BE2C (cell line): ENCODE measurements around the gene CFAP119.

ENCODE experiments used
- DNase-seq: peaks from one replicate; pipeline ENCODE4 v3.0.0-alpha.2; 2020
- H3K27me3 ChIP-seq: fragments of 250-450 bp; sonication (Bioruptor Pico); 2 replicates; pipeline ENCODE4 v1.5.1; 2020; ENCODE audit warnings: mild to moderate bottlenecking
- H3K36me3 ChIP-seq: fragments of 250-450 bp; sonication (Bioruptor Pico); 2 replicates; pipeline ENCODE4 v1.5.1; 2020; ENCODE audit warnings: mild to moderate bottlenecking
- H3K4me1 ChIP-seq: fragments of 250-450 bp; sonication (Bioruptor Pico); 2 replicates; pipeline ENCODE4 v1.5.1; 2020
- H3K4me3 ChIP-seq: 2 replicates; pipeline ENCODE4 v1.5.1; 2011; ENCODE audit warnings: low read depth, low read length
- H3K9me3 ChIP-seq: fragments of 250-450 bp; sonication (Bioruptor Pico); 2 replicates; pipeline ENCODE4 v1.5.1; 2020
- TF ChIP-seq, protein P1 (sequence below): IDR thresholded peaks from 2 replicates; pipeline ENCODE4 v1.5.1; 2012; ENCODE audit warnings: mild to moderate bottlenecking, low read depth, low read length

CFAP119 gene

DNA sequence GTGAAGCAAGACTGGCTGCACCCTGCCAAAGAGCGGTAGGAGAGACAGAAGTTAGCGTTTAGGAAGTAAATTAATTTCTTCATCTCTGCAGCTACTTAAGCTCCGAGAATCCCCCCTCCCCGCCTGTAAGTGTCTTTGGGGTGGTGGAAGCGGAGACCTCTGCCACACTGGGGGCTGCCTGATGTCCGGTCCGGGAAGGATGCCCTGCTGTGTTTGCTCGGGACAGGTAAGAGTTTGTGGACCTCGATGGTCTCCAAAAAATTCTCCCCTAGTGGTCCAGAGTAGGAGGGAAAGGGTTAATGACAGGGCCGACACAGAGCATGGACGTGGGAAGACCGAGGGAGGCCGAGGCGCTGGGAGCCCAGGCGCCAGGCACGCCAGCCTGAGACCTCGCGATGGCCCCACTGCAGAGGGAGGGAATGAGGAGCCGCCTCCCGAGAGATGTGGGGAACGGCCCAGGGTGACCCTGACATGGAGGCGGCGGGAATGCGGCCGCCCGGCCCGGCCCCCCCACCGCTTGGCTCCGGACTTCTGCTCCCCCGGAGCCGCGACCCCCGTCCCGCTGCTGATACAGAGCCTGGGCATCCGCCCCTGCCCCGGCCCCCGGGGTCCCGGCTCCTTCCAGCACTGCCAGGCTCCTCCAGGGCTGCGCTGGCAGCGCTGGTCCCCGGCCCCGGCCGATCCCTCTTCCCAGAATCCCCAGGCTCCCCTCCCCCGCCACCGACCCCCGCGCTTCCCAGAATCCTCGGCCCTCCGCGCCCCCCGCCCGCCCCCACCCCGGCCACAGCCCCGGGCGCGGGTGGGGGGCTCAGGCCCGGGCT, 24.5 kb upstream of the CFAP119 start:
- Histone ChIP-seq H3K4me3 (peak overlapping the region; percentile 97), H3K9me3 (no peaks in the 10 kb centered on the region), H3K4me1 (no peaks in the 10 kb centered on the region), H3K27me3 (no peaks in the 10 kb centered on the region), H3K36me3 (peaks cover 22% of the 10 kb centered on the region)
- DNase-seq, result peak; percentile 55
- TF ChIP-seq, protein P1, sequence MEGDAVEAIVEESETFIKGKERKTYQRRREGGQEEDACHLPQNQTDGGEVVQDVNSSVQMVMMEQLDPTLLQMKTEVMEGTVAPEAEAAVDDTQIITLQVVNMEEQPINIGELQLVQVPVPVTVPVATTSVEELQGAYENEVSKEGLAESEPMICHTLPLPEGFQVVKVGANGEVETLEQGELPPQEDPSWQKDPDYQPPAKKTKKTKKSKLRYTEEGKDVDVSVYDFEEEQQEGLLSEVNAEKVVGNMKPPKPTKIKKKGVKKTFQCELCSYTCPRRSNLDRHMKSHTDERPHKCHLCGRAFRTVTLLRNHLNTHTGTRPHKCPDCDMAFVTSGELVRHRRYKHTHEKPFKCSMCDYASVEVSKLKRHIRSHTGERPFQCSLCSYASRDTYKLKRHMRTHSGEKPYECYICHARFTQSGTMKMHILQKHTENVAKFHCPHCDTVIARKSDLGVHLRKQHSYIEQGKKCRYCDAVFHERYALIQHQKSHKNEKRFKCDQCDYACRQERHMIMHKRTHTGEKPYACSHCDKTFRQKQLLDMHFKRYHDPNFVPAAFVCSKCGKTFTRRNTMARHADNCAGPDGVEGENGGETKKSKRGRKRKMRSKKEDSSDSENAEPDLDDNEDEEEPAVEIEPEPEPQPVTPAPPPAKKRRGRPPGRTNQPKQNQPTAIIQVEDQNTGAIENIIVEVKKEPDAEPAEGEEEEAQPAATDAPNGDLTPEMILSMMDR, result no peak

DNA sequence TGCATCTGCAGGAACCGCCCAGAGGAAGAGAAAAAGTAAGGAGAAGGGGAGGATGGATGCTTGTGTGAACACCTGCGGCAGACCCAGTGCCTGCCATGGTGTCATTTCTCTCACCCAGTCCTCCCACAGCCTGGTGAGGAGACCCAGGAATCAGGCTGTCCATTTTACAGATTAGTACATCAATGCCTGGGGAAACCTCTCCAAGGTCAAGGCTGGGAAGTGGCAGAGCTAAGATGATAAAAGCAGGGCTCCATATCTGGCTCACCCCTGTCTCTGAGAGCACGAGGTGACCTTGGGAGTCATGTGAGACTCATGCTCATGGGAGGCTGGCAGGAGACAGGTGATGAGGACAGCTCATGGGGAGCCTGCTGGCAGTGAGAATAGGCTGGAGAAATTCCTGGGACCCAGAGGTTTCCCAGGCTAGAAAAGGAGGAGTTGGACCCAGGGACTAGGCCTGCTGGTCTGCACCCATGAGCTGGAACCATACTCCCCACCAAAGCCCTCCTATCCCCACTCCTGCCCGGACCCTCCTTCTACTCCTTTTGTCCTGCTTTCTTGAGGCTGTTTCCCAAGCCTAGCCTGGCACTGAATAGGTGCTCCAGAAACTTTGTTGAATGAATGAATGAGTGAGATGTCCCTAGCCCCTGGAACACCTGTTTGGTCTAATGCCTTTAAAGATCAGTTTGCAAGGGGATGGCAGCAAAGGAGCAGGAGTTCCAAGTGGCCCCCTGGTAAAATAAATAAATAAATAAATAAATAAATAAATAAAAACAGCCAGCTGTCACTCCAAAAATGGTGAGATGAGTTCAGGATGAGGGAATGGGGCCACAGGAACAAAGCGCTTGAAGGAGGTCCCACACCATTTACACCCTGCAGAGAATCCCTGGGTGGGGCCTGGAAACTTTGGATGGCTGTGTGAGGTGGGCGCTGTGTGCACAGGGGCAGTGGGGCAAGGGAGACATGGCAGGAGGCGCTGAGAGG, 23.6 kb upstream of the CFAP119 start:
- Histone ChIP-seq H3K4me3 (peak overlapping the region; percentile 97), H3K36me3 (peaks cover 24% of the 10 kb centered on the region), H3K9me3 (no peaks in the 10 kb centered on the region), H3K27me3 (no peaks in the 10 kb centered on the region), H3K4me1 (no peaks in the 10 kb centered on the region)
- TF ChIP-seq, protein P1, result no peak
- no peak for DNase-seq

DNA sequence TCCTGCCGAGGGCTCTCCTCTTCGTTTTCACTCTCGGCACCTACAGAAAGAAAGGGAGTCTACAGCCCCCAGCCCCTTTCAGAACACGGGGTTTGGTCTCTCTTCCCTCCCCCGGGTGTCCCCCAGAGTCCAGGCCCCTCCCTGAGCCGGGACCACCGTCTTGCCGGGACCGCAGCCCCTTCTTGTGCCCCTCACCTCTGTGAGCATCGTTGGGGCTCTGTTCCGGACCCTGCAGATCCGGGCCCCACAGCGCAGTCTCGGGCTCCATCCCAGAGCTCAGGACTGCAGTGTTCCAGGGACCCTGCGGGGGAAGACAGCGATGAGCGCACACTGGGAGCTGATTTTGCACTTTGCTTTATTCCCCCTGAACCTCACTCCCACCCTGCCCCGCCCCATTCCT, 22.4 kb upstream of the CFAP119 start:
- peaks cover 24% of the 10 kb centered on the region for H3K36me3 ChIP-seq
- TF ChIP-seq, protein P1, result no peak
- H3K9me3 ChIP-seq, result no peaks in the 10 kb centered on the region
- no peaks in the 10 kb centered on the region for H3K27me3 ChIP-seq
- no peak for DNase-seq
- no peaks in the 10 kb centered on the region for H3K4me1 ChIP-seq
- no peak overlapping the region for H3K4me3 ChIP-seq

GRCh38 chr16:30783280-30784109, 21.6 kb upstream of the CFAP119 start:
- no peaks in the 10 kb centered on the region for H3K9me3 ChIP-seq
- H3K4me1 ChIP-seq, result no peaks in the 10 kb centered on the region
- H3K27me3 ChIP-seq, result no peaks in the 10 kb centered on the region
- no peak for DNase-seq
- TF ChIP-seq, protein P1, result no peak
- H3K36me3 ChIP-seq, result peaks cover 24% of the 10 kb centered on the region
- no peak overlapping the region for H3K4me3 ChIP-seq

- Histone ChIP-seq H3K27me3 (no peaks in the 10 kb centered on the region), H3K9me3 (no peaks in the 10 kb centered on the region), H3K4me3 (no peak overlapping the region), H3K4me1 (no peaks in the 10 kb centered on the region), H3K36me3 (peaks cover 24% of the 10 kb centered on the region)
- no peak for DNase-seq
- TF ChIP-seq, protein P1, result no peak
Measured at GRCh38 chr16:30782486-30783279, 20.8 kb upstream of the CFAP119 start.
